Upper lobe of left lung (tissue), 4 donors: Measurements from ENCODE around the gene CNTNAP2.

ENCODE experiments used
- EP300 ChIP-seq, 4 donors: sonication (generic); formaldehyde crosslinking; IDR thresholded peaks; one replicate each; pipeline ENCODE4 v1.5.1; 2017; ENCODE audit warnings: antibody characterized with exemption in 4 of 4, control low read depth in 2 of 4
- POLR2A ChIP-seq, 4 donors: fragments of 450-650 bp; IDR thresholded peaks; one replicate each; pipeline ENCODE4 v1.5.1; 2016 to 2017; ENCODE audit warnings: antibody characterized with exemption in 4 of 4, mild to moderate bottlenecking in 2 of 4
- POLR2AphosphoS5 ChIP-seq, 2 donors: sonication (generic); formaldehyde crosslinking; IDR thresholded peaks; one replicate each; pipeline ENCODE4 v1.5.1; 2017; ENCODE audit warnings: antibody characterized with exemption in 2 of 2

DNA sequence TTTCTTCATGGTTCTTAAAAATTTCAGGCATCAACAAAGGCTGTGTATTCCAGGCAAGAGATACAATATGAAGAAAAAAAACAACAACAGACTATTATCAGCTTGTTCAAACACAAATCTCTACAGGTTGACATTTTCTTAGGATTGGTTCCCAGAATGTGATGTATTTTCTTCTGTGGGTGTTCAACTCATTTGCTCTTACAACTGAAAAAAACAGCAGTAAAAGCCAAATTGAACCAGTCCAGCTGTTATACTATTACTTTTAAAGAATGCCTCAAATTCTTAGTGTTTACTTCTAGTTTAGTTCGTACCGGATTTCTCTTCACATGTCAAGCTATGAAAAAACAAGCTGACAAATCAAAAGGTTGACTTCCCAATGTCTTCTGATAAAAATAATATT lies 60.7 kb downstream of the CNTNAP2 start:
- TF ChIP-seq POLR2AphosphoS5 (IDR thresholded peaks at IDR 0.05) (no peak), EP300 (IDR thresholded peaks at IDR 0.05) (no peak), POLR2A (IDR thresholded peaks at IDR 0.05) (no peak)
